Liver (tissue), 3 donors: ENCODE results near the gene RBMS3.

Source experiments
- SP1 ChIP-seq: IDR thresholded peaks from 2 replicates; pipeline ENCODE4 v1.6.1; 2018; ENCODE audit warnings: antibody characterized with exemption, mild to moderate bottlenecking
- TF ChIP-seq, protein P1 (sequence below): fragments of 150-350 bp; IDR thresholded peaks from 2 replicates; pipeline ENCODE4 v1.5.1; 2017; ENCODE audit warnings: improper control_type of control experiment, low read depth, low read length; ENCODE audit not compliant: missing input control
- donor health status: healthy.
- donor health status: healthy.

DNA sequence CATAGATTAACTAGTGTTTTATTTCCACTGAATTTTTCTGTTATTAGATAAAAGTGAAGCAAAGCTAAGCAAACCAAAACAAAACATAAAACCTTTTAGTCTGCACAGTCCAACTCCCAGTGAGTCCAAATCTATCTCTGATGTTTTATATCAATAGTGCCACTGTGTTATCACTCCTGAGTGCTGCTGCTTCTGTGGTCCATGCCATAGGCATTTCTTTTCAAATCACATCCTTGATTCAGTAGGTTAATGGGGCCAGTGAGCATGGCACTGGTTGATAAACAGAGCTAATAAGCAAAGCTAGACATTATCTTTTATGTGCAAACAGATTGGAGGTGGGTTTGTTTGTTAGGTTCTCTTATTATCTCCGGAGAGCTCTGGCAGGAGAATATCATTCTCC is 30.0 kb downstream of the RBMS3 start:
- TF ChIP-seq SP1: no peak
- TF ChIP-seq, protein P1, sequence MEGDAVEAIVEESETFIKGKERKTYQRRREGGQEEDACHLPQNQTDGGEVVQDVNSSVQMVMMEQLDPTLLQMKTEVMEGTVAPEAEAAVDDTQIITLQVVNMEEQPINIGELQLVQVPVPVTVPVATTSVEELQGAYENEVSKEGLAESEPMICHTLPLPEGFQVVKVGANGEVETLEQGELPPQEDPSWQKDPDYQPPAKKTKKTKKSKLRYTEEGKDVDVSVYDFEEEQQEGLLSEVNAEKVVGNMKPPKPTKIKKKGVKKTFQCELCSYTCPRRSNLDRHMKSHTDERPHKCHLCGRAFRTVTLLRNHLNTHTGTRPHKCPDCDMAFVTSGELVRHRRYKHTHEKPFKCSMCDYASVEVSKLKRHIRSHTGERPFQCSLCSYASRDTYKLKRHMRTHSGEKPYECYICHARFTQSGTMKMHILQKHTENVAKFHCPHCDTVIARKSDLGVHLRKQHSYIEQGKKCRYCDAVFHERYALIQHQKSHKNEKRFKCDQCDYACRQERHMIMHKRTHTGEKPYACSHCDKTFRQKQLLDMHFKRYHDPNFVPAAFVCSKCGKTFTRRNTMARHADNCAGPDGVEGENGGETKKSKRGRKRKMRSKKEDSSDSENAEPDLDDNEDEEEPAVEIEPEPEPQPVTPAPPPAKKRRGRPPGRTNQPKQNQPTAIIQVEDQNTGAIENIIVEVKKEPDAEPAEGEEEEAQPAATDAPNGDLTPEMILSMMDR: no peak
